ENCODE measurements around the gene GALNT13.

GRCh38 chr2:154307007-154307406 lies 435.3 kb downstream of the GALNT13 start:
- TF ChIP-seq, protein P1, sequence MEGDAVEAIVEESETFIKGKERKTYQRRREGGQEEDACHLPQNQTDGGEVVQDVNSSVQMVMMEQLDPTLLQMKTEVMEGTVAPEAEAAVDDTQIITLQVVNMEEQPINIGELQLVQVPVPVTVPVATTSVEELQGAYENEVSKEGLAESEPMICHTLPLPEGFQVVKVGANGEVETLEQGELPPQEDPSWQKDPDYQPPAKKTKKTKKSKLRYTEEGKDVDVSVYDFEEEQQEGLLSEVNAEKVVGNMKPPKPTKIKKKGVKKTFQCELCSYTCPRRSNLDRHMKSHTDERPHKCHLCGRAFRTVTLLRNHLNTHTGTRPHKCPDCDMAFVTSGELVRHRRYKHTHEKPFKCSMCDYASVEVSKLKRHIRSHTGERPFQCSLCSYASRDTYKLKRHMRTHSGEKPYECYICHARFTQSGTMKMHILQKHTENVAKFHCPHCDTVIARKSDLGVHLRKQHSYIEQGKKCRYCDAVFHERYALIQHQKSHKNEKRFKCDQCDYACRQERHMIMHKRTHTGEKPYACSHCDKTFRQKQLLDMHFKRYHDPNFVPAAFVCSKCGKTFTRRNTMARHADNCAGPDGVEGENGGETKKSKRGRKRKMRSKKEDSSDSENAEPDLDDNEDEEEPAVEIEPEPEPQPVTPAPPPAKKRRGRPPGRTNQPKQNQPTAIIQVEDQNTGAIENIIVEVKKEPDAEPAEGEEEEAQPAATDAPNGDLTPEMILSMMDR (IDR thresholded peaks at IDR 0.05 in 2 of 3, conservative IDR thresholded peaks at IDR 0.05 in 1 of 3; ENCODE audit: control insufficient read depth in 2 of 3, extremely low read depth in 1 of 3, insufficient read depth in 1 of 3, low read depth in 3 of 3, low read length in 3 of 3), result no peak
- TF ChIP-seq, protein P2, sequence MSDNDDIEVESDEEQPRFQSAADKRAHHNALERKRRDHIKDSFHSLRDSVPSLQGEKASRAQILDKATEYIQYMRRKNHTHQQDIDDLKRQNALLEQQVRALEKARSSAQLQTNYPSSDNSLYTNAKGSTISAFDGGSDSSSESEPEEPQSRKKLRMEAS (IDR thresholded peaks at IDR 0.05; ENCODE audit: low read depth, low read length), result no peak
- TF ChIP-seq SPI1 (IDR thresholded peaks at IDR 0.05; ENCODE audit: borderline replicate concordance, insufficient read depth, low read depth, low read length), result no peak
- no peak for TF ChIP-seq FOXM1 (IDR thresholded peaks at IDR 0.05; ENCODE audit: low read depth, low read length)
- no peak for TF ChIP-seq POLR2AphosphoS2 (IDR thresholded peaks at IDR 0.05; ENCODE audit: low read depth, low read length)
- no peak for TF ChIP-seq GABPA (IDR thresholded peaks at IDR 0.05; ENCODE audit: low read depth)
- TF ChIP-seq YY1 (IDR thresholded peaks at IDR 0.05; ENCODE audit: low read depth, low read length), result no peak
- no peak for TF ChIP-seq POLR2A (IDR thresholded peaks at IDR 0.05; ENCODE audit: low read depth, low read length)
- TF ChIP-seq SMAD1 (IDR thresholded peaks at IDR 0.05; ENCODE audit: low read depth, partially characterized antibody), result no peak
- TF ChIP-seq POLR2AphosphoS5 (IDR thresholded peaks at IDR 0.05; ENCODE audit: low read length), result no peak
- no peak for TF ChIP-seq MYC (IDR thresholded peaks at IDR 0.05; ENCODE audit: insufficient read depth, insufficient read length, insufficient replicate concordance, low read length, severe bottlenecking)
- TF ChIP-seq SP1 (IDR thresholded peaks at IDR 0.05; ENCODE audit: low read depth, low read length), result no peak
- TF ChIP-seq CREB1 (IDR thresholded peaks at IDR 0.05; ENCODE audit: low read depth), result no peak

Measured in GM12878 (cell line).